HG03571 (cell line): ENCODE data around the gene DISP2.
A peak's percentile ranks its signal among the peaks of the same experiment; 100 is the strongest.

Experiments used
- ATAC-seq: cut with Tn5 transposase; IDR thresholded peaks from one replicate; pipeline ENCODE4 v1.9.1; 2021; ENCODE audit not compliant: unreplicated experiment

Gene DISP2

GRCh38 chr15:40421246-40422157 is 63.5 kb downstream of the DISP2 start:
- ATAC-seq, result peak; percentile 65

- no peak for ATAC-seq
These were observed 66.6 kb downstream of the DISP2 start for GRCh38 chr15:40424483-40425115.

GRCh38 chr15:40425681-40426080 is 67.7 kb downstream of the DISP2 start:
- ATAC-seq, result no peak

GRCh38 chr15:40427188-40427587 is 69.2 kb downstream of the DISP2 start:
- no peak for ATAC-seq

GRCh38 chr15:40428185-40428584 is 70.2 kb downstream of the DISP2 start:
- no peak for ATAC-seq
